GM18951 (cell line): Measurements from ENCODE around the gene NETO2.
A peak's percentile ranks its signal among the peaks of the same experiment; 100 is the strongest.

Experiments
- POLR2A ChIP-seq: IDR thresholded peaks from 4 replicates; pipeline ENCODE4 v1.6.1; 2011; ENCODE audit warnings: mild to moderate bottlenecking; ENCODE audit not compliant: insufficient read length, insufficient read depth; ENCODE audit errors: extremely low read depth
- in situ Hi-C: fragments of 300-500 bp; cut with MboI; formaldehyde crosslinking; loops from one replicate; pipeline ENCODE4 v1.12.0; 2022; ENCODE audit warnings: low sequenced_read_pairs, mixed read lengths, inconsistent platforms; ENCODE audit not compliant: unreplicated experiment

NETO2 gene

DNA sequence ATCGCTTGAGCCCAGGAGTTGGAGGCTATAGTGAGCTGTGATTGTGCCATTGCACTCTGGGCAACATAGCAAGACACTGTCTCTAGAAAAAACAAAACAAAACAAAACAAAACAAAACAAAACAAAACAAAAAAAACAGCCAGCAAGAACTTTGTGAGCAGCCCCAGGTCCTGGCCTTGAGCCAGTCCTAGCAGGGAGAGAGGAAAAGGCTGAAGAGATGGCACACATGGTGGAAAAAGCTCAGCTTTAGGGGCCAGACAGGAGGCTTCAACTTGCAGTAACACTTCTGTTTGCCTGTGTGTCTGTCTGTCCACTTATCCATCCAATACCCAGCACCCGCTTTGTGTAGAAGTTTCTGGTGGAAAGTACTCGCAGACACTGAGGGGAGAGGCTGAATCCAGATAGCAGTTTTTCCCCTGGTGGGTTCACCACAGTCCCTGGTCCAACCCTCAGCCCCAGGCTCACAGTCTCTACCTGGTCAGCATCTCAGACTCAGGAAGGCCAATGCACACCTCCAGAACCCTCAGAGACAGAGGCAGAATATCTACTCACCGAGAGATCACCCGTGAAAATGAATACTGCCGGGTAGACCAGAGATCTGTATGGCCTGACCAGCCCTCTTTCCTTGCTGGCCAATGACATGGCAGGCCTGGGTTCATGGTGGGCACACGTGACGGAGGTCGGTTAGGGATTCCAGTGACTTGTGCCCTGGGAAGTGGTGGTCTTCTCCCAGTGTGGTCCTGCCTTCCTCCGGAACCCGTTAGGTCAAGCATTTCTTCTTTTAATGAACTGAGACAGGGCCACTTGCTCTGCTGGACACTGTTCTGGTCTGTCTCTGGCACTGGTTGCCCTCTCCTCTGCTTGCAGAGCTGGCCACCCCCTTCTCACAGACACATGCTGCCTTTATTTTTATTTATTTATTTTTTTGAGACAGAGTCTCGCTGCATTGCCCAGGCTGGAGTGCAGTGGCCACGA lies 90.8 kb downstream of the NETO2 start:
- TF ChIP-seq POLR2A: no peak
- in situ Hi-C loops: no loop called here

DNA sequence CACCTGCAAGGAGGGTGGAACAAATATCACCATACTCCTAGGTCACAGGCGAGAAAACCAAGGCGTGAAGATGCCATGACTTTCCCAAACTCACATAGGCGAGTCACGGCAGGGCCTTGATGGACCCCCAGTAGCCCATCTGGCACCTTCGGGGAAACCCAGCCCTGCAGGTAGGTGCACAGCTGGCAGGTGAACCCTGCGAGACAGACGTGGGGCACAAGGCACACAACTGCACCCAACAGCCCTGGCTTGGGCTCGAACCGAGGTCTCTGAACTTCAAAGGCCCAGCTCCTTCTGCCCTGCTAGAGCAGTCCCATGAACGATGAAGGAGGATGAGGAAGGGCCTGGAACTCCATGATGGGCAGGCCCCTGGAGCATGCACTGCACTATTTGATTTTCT lies 92.7 kb downstream of the NETO2 start:
- TF ChIP-seq POLR2A: no peak
- in situ Hi-C loops: no loop called here

DNA sequence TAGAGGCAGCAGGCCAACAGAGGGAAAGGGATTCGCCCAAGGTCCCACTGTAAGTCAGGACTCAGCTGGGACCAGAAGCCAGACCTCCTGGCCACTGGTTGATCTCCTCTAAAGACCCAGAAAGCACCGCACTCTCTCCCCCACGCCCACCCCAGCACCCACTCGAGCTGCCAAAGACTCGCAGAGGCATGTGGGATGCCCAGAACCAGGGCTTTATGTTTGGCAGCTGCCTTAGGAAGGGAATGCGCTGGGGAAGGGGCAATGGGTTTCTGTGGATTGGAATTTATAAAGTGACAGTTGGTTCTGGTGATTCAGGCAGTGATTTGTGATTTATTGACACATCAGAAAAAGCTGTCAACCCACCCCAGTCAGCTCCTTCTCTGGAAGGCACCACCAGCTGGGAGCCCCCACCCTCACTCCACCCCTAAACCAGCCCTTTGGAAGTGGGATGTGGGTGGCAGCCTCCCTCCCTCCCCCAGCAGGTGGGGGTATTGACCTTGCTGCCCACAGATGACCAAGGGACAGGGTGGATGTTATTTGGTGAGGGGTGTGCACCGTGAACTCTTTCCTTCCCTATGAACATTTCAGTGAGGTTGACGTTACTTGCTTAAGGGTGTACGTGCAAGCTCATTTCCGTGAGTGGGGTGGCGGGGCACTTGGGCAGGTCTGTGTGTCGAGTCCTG lies 93.7 kb downstream of the NETO2 start:
- TF ChIP-seq POLR2A: no peak
- in situ Hi-C loops: no loop called here

DNA sequence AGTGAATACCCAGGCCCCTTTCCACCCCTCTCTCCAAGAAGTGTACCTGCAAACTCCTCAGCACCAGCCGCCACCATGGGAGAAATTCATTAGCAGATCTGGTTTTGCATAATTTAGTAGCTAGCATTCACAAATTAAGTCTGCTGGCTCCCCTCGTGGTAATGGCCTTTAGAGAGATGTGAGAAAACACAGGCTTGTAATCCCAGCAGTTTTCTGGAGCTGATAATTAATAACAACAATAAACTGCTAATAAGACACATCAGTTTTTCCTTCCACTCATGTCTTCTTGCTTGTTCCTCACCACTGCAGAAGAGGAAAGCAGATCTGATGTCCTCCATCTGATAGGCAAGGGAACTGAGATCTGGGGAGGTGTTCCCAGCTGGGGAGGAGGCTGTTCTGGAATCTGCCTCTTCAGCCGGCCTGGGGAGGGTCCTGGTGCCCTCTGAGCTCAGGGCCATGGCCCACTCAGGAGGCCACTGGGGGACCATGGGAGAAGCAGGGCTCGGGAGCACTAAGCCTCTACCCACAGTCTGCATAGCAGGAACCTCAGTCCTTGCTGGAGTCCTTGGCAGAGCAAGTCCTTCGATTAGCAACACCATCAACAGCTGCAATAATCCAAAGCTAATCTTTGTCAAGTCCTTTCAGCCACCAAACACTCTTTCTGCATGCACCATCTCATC lies 96.1 kb downstream of the NETO2 start:
- TF ChIP-seq POLR2A: no peak
- in situ Hi-C loops: no loop called here

DNA sequence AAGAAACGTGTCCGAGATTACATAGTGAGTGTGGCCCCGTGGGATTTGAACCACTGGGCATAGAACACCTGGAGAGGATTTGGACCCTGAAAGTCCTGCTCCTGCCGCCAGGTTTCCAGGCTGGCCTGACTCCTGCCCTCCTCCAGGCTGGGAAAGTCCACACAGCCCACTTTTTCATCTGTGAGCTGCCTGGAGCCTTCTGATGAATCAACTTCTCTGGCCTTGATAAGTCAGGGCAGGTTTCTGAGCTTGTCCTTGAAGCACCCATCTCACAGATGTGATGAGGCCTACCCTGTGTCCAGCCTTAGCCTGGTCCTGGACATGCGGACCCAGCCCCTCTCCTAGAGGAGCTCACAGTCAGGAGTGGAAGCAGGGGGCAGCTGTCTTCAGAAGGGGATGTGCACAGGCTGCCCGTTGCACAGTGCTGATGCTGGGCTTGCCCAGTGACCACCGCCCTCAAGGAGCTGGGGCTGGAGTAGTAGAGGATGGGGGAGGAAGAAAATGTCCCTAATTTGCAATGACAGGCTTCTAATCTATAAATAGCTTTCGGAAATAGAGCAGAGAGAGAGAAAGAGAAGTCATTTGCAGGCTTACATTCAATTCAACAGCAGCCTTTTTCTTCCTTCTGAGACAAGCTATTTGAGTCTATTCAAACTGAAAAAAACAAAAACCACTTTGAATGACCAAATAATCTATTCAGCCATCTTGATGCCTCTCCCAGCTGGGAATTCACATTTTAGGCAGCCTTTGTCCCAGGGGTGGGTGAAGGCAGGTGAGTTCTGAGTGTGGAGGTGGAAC lies 96.8 kb downstream of the NETO2 start:
- in situ Hi-C loops: no loop called here
- no peak for TF ChIP-seq POLR2A

DNA sequence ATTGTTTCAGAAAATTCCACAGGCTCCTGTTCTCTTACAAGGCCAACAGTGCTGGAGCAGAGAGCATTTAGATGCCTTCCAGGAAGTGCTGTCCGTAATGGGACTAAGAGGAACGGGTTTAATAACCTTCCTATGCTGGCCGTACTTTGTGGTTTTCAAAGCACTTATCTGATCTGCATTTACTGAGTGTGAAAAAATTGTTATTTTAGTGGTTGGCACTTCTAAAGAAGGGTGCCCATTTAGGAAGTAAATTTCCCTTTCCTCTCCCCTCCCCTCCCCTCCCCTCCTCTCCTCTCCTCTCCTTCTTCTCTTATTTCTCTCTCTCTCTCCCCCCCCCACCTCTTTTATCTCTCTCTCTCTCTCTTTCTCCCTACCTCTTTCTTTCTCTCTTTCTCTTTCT lies 98.3 kb downstream of the NETO2 start:
- in situ Hi-C loops: no loop called here
- TF ChIP-seq POLR2A: no peak

DNA sequence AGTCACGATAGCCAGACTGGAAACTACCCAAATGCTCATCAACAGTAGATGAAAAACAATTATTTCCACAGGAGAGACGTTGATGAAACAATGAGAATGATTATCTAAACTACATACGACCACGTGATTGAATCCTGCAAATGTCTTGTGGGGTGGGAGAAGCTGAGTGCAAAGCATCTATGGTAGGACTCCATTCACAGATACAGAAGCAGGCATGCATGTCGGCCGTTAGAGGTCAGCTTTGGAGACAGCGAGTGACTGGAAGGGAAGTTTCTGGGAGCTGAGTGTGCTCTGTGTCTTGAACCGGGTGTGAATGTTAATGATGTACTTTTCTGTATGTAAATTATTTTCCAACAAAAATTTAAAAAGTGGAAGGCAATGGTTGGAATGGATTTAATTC lies 98.7 kb downstream of the NETO2 start:
- TF ChIP-seq POLR2A: no peak
- in situ Hi-C loops: no loop called here

DNA sequence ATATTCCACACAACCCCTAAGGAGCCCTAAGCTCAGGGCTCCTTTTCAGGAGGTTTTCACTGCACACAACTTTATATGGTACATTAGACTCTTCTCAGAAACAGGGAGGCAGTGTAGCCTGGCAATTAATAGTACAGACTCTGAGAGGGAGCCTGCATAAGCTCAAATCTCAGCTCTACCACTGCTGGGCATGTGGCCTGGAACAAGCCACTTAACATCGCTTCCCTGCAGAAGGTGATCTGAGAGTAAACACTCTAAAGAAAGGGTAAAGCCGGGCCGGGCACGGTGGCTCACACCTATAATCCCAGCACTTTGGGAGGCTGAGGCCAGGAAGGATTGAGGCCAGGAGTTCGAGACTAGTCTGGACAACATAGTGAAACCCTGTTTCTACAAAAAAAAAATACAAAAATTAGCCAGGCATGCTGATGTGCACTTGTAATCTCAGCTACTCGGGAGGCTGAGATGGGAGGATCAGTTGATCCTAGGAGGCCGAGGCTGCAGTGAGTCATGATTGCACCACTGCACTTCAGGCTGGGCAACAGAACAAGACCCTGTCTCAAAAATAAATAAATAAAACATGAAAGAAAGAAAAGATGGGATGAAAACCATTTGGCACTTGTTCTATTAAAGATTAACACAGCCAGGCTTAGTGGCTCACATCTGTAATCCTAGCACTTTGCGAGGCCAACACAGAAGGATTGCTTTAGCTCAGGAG lies 99.6 kb downstream of the NETO2 start:
- in situ Hi-C loops: no loop called here
- TF ChIP-seq POLR2A: no peak

DNA sequence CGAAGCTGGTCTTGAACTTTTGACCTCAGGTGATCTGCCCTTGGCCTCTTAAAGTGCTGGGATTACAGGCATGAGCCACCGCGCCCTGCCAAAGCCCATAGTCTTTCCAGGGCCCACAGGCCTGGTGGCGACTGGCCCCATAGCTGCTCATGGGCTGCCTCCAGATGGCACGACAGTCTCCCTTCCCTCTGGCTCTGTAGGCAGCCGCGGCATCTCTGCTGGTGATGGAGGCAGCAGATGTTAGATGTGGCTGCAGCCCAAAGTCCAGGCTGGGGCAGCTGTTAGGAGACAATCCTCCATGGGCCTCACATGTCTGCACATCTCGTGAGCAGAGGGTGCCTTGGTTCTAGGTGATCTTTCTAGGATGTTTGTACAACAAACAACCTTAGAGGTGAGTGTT lies 100.5 kb downstream of the NETO2 start:
- no peak for TF ChIP-seq POLR2A

DNA sequence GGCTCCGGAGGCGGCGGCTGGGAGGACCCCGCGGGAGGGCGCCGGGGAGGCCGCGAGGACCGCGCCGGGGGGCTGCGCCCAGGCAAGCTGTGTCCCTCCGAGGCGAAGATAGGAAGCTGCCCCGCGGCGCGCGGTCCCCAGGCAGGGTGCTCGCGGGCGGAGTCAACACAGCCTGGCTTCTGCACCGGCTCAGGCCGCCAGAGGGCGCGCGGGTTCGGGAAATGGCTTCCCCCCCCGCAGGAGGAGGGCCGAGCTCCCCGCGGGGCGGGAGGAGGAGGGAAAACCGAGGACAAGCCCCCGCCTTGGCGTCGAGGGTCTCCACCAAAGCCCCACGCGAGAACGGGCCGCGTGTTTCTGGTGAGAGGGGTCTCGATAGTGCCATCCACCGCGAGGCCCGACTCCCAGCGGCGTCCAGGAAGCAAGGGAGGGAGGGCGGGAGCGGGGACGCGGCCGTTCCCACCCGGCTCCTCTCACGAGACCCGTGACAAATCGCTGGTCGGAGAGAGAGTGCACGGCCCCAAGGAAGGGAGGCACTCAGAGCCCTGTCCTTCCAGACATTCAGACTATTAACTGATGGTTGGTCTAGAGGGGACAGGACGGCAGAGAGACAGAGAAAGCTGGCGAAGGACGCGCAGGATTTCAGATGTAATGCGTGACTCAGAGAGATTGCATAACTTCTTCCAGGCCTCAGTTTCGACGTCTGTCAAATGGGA lies 105.8 kb downstream of the NETO2 start:
- peak; percentile 40 for TF ChIP-seq POLR2A
- in situ Hi-C loops: no loop called here

More for the DNA sequence above, 100.5 kb downstream of the NETO2 start:
- in situ Hi-C loops: no loop called here

DNA sequence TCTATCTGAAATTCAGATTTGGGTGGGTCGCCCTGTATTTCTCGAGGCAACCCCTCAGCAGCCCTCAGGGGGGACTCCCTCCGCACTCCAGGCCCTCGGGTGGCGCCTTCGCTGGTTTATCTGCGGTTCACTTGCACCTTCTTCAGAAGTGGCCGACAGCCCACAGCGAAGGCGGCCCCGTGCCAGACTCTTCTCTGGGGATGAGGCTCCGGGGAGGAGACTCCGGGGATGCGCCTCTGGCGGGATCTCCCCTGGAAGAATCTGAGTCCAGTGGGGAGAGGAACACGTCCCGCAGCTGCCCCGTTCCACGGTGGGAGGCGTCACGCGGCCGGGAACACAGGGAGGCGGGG lies 106.4 kb downstream of the NETO2 start:
- in situ Hi-C loops: no loop called here
- TF ChIP-seq POLR2A: no peak

DNA sequence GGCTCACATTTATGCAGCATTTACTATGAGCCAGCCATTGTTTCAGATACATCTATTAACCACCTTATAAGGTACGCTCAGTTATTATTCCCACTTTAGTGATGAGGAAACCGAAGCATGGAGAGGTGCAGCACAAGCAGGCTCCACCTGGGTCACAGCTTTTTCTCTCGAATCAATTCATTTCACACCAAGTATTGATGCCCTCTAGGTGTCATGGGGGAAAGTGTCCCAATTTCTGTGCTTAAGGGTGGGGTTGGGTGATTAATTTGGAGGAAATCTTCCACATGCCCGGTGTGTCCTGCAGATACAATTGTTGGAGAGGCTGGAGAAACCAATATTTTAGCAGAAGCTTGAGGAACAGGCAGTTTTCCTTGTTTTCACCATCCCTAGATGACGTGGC lies 107.5 kb downstream of the NETO2 start:
- TF ChIP-seq POLR2A: no peak
- in situ Hi-C loops: no loop called here
